Thyroid gland (tissue), 4 donors: ENCODE measurements around the gene SPARC.

Experiments
- CTCF ChIP-seq, 6 experiments: fragments of 200-600 bp in 3 of 6; fragments of 450-650 bp in 3 of 6; sonication (generic) in 3 of 6; IDR thresholded peaks; one replicate each; pipeline ENCODE4 v1.5.1; 2016 to 2019; ENCODE audit warnings: antibody characterized with exemption in 6 of 6, mild to moderate bottlenecking in 2 of 6, inconsistent platforms in 1 of 6, moderate library complexity in 1 of 6
- POLR2A ChIP-seq, 2 donors: fragments of 450-650 bp; IDR thresholded peaks; one replicate each; pipeline ENCODE4 v1.6.1; 2017; ENCODE audit warnings: antibody characterized with exemption in 2 of 2, mild to moderate bottlenecking in 2 of 2, moderate library complexity in 1 of 2

- TF ChIP-seq CTCF (IDR thresholded peaks at IDR 0.05), result peak; percentile 20 to 43 (median 40)
- TF ChIP-seq POLR2A (IDR thresholded peaks at IDR 0.05), result no peak
These were observed 32.7 kb upstream of the SPARC start for GRCh38 chr5:151719228-151720000.
